ENCODE data around the gene SMAD2.

The SMAD2 gene

DNA sequence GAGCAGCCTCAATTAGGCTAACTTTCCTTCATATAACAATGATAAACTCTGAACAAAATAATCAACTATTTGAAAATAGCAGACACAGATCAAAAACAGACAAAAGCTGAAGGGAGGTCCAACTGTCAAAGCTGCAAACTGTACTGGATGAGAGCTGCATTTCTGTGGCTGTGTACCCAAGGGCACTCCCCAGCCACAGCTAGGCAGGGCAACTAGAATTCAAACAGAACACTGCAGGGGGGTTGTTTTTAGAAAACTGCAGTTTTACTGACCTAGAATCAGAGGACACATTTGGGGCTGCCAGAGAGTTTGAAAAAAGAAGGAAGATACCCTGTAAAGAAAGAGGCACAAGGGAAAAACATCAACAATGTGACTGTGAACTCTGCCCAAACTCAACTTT, 56.8 kb downstream of the SMAD2 start:
- no peaks in the 10 kb centered on the region for H3K9me3 ChIP-seq (ENCODE audit: insufficient read depth, low read length)
- no peaks in the 10 kb centered on the region for H3K4me1 ChIP-seq (ENCODE audit: low read length)
- TF ChIP-seq EZH2phosphoT487 (IDR thresholded peaks at IDR 0.05; ENCODE audit: low read depth), result no peak
- TF ChIP-seq, protein P1, sequence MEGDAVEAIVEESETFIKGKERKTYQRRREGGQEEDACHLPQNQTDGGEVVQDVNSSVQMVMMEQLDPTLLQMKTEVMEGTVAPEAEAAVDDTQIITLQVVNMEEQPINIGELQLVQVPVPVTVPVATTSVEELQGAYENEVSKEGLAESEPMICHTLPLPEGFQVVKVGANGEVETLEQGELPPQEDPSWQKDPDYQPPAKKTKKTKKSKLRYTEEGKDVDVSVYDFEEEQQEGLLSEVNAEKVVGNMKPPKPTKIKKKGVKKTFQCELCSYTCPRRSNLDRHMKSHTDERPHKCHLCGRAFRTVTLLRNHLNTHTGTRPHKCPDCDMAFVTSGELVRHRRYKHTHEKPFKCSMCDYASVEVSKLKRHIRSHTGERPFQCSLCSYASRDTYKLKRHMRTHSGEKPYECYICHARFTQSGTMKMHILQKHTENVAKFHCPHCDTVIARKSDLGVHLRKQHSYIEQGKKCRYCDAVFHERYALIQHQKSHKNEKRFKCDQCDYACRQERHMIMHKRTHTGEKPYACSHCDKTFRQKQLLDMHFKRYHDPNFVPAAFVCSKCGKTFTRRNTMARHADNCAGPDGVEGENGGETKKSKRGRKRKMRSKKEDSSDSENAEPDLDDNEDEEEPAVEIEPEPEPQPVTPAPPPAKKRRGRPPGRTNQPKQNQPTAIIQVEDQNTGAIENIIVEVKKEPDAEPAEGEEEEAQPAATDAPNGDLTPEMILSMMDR (IDR thresholded peaks at IDR 0.05; ENCODE audit: low read depth, low read length), result no peak
- H3K9ac ChIP-seq (ENCODE audit: low read length), result no peak overlapping the region
- H3K4me2 ChIP-seq (ENCODE audit: low read length), result no peak overlapping the region
- no peaks in the 10 kb centered on the region for H3K27me3 ChIP-seq (ENCODE audit: low read depth, low read length)
- no peak overlapping the region for H3K4me3 ChIP-seq (ENCODE audit: low read length)
- peaks cover 3% of the 10 kb centered on the region for H3K36me3 ChIP-seq (replicated peaks; ENCODE audit: low read depth, low read length)
- H2AFZ ChIP-seq (ENCODE audit: low read depth, low read length), result no peak overlapping the region
- H3K79me2 ChIP-seq (ENCODE audit: low read length), result peaks cover 19% of the 10 kb centered on the region
- peaks cover 40% of the 10 kb centered on the region for H4K20me1 ChIP-seq (ENCODE audit: insufficient read depth, low read length)
- no peak overlapping the region for H3K27ac ChIP-seq (ENCODE audit: low read length)

GRCh38 chr18:47872426-47872825, 58.0 kb downstream of the SMAD2 start:
- no peaks in the 10 kb centered on the region for H3K4me1 ChIP-seq (ENCODE audit: low read length)
- H2AFZ ChIP-seq (ENCODE audit: low read depth, low read length), result no peak overlapping the region
- TF ChIP-seq, protein P1 (IDR thresholded peaks at IDR 0.05; ENCODE audit: low read depth, low read length), result no peak
- TF ChIP-seq EZH2phosphoT487 (IDR thresholded peaks at IDR 0.05; ENCODE audit: low read depth), result no peak
- peaks cover 19% of the 10 kb centered on the region for H3K79me2 ChIP-seq (ENCODE audit: low read length)
- H3K27me3 ChIP-seq (ENCODE audit: low read depth, low read length), result no peaks in the 10 kb centered on the region
- no peak overlapping the region for H3K9ac ChIP-seq (ENCODE audit: low read length)
- H3K4me2 ChIP-seq (ENCODE audit: low read length), result no peak overlapping the region
- no peak overlapping the region for H3K27ac ChIP-seq (ENCODE audit: low read length)
- H3K9me3 ChIP-seq (ENCODE audit: insufficient read depth, low read length), result no peaks in the 10 kb centered on the region
- peaks cover 40% of the 10 kb centered on the region for H4K20me1 ChIP-seq (ENCODE audit: insufficient read depth, low read length)
- H3K4me3 ChIP-seq (ENCODE audit: low read length), result no peak overlapping the region
- H3K36me3 ChIP-seq (replicated peaks; ENCODE audit: low read depth, low read length), result peaks cover 12% of the 10 kb centered on the region

GRCh38 chr18:47871288-47871687, 59.2 kb downstream of the SMAD2 start:
- Histone ChIP-seq H3K4me2 (ENCODE audit: low read length) (no peak overlapping the region), H4K20me1 (ENCODE audit: insufficient read depth, low read length) (peaks cover 40% of the 10 kb centered on the region), H2AFZ (ENCODE audit: low read depth, low read length) (no peak overlapping the region), H3K27ac (ENCODE audit: low read length) (no peak overlapping the region), H3K9me3 (ENCODE audit: insufficient read depth, low read length) (no peaks in the 10 kb centered on the region), H3K79me2 (ENCODE audit: low read length) (peaks cover 19% of the 10 kb centered on the region), H3K4me1 (ENCODE audit: low read length) (no peaks in the 10 kb centered on the region), H3K9ac (ENCODE audit: low read length) (no peak overlapping the region), H3K27me3 (ENCODE audit: low read depth, low read length) (no peaks in the 10 kb centered on the region), H3K4me3 (ENCODE audit: low read length) (no peak overlapping the region), H3K36me3 (replicated peaks; ENCODE audit: low read depth, low read length) (peaks cover 14% of the 10 kb centered on the region)
- no peak for TF ChIP-seq EZH2phosphoT487 (IDR thresholded peaks at IDR 0.05; ENCODE audit: low read depth)
- TF ChIP-seq, protein P1 (IDR thresholded peaks at IDR 0.05; ENCODE audit: low read depth, low read length), result no peak

DNA sequence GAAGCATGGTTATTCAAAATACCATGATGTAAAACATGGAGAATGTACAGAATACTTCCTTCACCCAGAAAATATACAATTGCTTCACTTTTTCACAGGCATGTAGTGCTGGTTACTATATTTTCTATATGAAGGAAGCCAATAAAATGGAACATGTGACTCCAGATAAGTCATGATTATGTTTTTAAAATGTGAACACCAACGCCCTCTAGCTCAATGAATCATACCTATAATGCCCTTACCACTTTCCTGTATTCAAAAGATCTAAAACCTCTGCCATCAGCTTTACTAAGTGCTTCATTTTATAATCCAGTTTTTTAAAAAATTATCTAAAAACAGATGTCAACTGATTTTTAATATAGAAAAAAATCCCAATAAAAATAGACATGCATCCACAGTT, 59.9 kb downstream of the SMAD2 start:
- Histone ChIP-seq H3K36me3 (replicated peaks; ENCODE audit: low read depth, low read length) (peaks cover 14% of the 10 kb centered on the region), H3K4me1 (ENCODE audit: low read length) (no peaks in the 10 kb centered on the region), H3K9ac (ENCODE audit: low read length) (no peak overlapping the region), H3K79me2 (ENCODE audit: low read length) (peaks cover 19% of the 10 kb centered on the region), H3K9me3 (ENCODE audit: insufficient read depth, low read length) (no peaks in the 10 kb centered on the region), H2AFZ (ENCODE audit: low read depth, low read length) (no peak overlapping the region), H3K27me3 (ENCODE audit: low read depth, low read length) (no peaks in the 10 kb centered on the region), H4K20me1 (ENCODE audit: insufficient read depth, low read length) (peaks cover 40% of the 10 kb centered on the region), H3K4me3 (ENCODE audit: low read length) (no peak overlapping the region), H3K4me2 (ENCODE audit: low read length) (no peak overlapping the region), H3K27ac (ENCODE audit: low read length) (no peak overlapping the region)
- TF ChIP-seq EZH2phosphoT487 (IDR thresholded peaks at IDR 0.05; ENCODE audit: low read depth), result no peak
- TF ChIP-seq, protein P1 (IDR thresholded peaks at IDR 0.05; ENCODE audit: low read depth, low read length), result peak; percentile 38
